ENCODE data around the gene AMIGO3. TPM values are rescaled to one million over a fixed set of nuclear protein-coding genes. Genes with fewer than 3 reads are reported as not detected.

AMIGO3 gene
- total and polyA plus RNA-seq, 2 donors (not counting 1 experiment from before 2014, with no cell fraction given) = 11.1 TPM; not detected in 1

GRCh38 chr3:49725906-49726681, 6.6 kb upstream of the AMIGO3 start:
- ChIA-PET POLR2A (interaction anchor here (0.9 kb wide), 1 partner anchor 77 kb away, joined by 3 read pairs; the partner anchor contains the start of gene INKA1), CTCF (interaction anchor here (1.0 to 1.1 kb wide), 2 partner anchors 23 to 79 kb away, joined by 3 to 4 read pairs; no protein-coding TSS in a partner anchor)
- Histone ChIP-seq H3K4me2 (replicated peaks; ENCODE audit: low read depth, low read length, poor library complexity, severe bottlenecking) (no peak overlapping the region), H3K27me3 (replicated peaks in 1 of 4; ENCODE audit: control extremely low read depth in 1 of 4, control insufficient read depth in 3 of 4, insufficient read depth in 4 of 4, low read length in 3 of 4) (no peaks in the 10 kb centered on the region), H4K20me1 (ENCODE audit: control insufficient read depth, insufficient read depth, low read length, poor library complexity, severe bottlenecking) (no peaks in the 10 kb centered on the region), H3K9me3 (ENCODE audit: control extremely low read depth in 1 of 3, control insufficient read depth in 2 of 3, insufficient read depth in 1 of 3, low read length in 2 of 3) (no peaks in the 10 kb centered on the region), H2AFZ (ENCODE audit: insufficient read depth, low read depth, low read length, poor library complexity, severe bottlenecking) (no peak overlapping the region), H3K27ac (ENCODE audit: low read length in 2 of 2) (peak overlapping the region; percentile 100), H3K36me3 (replicated peaks in 1 of 2; ENCODE audit: control extremely low read depth in 1 of 2, control insufficient read depth in 1 of 2, extremely low read depth in 1 of 2, insufficient read depth in 2 of 2, low read length in 1 of 2) (peaks cover 0 to 44% of the 10 kb centered on the region in 2 experiments), H3K4me3 (ENCODE audit: control extremely low read depth in 1 of 5, extremely low read depth in 1 of 5, insufficient read depth in 1 of 5, low read depth in 2 of 5, low read length in 4 of 5) (no peak overlapping the region), H3K4me1 (ENCODE audit: control insufficient read depth in 2 of 2, insufficient read depth in 2 of 2, low read length in 2 of 2) (peaks cover 25 to 51% of the 10 kb centered on the region in 2 donors), H3K9ac (ENCODE audit: low read length) (no peak overlapping the region), H3K79me2 (ENCODE audit: control insufficient read depth, insufficient read depth, low read length) (no peaks in the 10 kb centered on the region)
- H3K27ac Mint-ChIP-seq = peak overlapping the region; percentile 97
- H3K27me3 Mint-ChIP-seq = no peaks in the 10 kb centered on the region
- DNase-seq = peak; percentile 29
- 95% methylated on average over 10 of the region's 11 CpGs for WGBS (ENCODE audit: insufficient coverage)
- H3K4me3 Mint-ChIP-seq = peak overlapping the region; percentile 21
- no peaks in the 10 kb centered on the region for H3K9me3 Mint-ChIP-seq (ENCODE audit: insufficient read depth)
- intact Hi-C loops (cut with micrococcal nuclease) = no loop called here
- peaks cover 44% of the 10 kb centered on the region for H3K4me1 Mint-ChIP-seq
- TF ChIP-seq, protein P1, sequence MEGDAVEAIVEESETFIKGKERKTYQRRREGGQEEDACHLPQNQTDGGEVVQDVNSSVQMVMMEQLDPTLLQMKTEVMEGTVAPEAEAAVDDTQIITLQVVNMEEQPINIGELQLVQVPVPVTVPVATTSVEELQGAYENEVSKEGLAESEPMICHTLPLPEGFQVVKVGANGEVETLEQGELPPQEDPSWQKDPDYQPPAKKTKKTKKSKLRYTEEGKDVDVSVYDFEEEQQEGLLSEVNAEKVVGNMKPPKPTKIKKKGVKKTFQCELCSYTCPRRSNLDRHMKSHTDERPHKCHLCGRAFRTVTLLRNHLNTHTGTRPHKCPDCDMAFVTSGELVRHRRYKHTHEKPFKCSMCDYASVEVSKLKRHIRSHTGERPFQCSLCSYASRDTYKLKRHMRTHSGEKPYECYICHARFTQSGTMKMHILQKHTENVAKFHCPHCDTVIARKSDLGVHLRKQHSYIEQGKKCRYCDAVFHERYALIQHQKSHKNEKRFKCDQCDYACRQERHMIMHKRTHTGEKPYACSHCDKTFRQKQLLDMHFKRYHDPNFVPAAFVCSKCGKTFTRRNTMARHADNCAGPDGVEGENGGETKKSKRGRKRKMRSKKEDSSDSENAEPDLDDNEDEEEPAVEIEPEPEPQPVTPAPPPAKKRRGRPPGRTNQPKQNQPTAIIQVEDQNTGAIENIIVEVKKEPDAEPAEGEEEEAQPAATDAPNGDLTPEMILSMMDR (IDR thresholded peaks at IDR 0.05) = no peak
- TF ChIP-seq EZH2 (IDR thresholded peaks at IDR 0.05; ENCODE audit: borderline replicate concordance, insufficient read depth, low read depth, low read length, poor library complexity, severe bottlenecking) = no peak
- ATAC-seq (ENCODE audit: low read depth) = no peak

DNA sequence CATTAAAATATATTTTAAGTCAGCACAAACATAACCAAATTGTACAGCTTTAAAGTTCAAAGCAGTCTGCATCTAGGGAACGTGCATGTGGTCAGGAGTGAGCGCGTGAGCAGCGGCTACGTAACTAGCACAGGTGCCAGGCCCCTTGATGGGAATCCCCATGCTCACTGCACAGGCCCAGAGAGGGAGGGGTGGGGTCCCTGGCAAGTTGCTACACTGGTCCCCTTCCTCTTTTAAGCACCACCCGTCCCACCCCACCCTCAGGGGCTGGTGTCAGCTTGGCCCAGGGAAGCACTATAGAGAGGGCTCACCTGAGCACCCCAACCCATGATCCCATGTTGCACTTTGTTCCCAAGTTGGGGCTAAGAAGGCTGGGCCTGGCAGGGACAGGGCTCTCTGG, 5.1 kb upstream of the AMIGO3 start:
- Histone ChIP-seq H3K27ac (ENCODE audit: low read length in 2 of 2) (peak overlapping the region; percentile 100), H3K9ac (ENCODE audit: low read length) (peak overlapping the region; percentile 98), H3K4me2 (replicated peaks; ENCODE audit: low read depth, low read length, poor library complexity, severe bottlenecking) (peak overlapping the region; percentile 97), H3K4me1 (ENCODE audit: control insufficient read depth in 2 of 2, insufficient read depth in 2 of 2, low read length in 2 of 2) (peaks cover 25 to 55% of the 10 kb centered on the region in 2 donors), H4K20me1 (ENCODE audit: control insufficient read depth, insufficient read depth, low read length, poor library complexity, severe bottlenecking) (no peaks in the 10 kb centered on the region), H3K9me3 (ENCODE audit: control extremely low read depth in 1 of 3, control insufficient read depth in 2 of 3, insufficient read depth in 1 of 3, low read length in 2 of 3) (no peaks in the 10 kb centered on the region), H3K4me3 (ENCODE audit: control extremely low read depth in 1 of 5, extremely low read depth in 1 of 5, insufficient read depth in 1 of 5, low read depth in 2 of 5, low read length in 4 of 5) (peak overlapping the region; percentile 34 to 99 (median 78)), H3K27me3 (replicated peaks in 1 of 4; ENCODE audit: control extremely low read depth in 1 of 4, control insufficient read depth in 3 of 4, insufficient read depth in 4 of 4, low read length in 3 of 4) (no peaks in the 10 kb centered on the region), H2AFZ (ENCODE audit: insufficient read depth, low read depth, low read length, poor library complexity, severe bottlenecking) (peak overlapping the region; percentile 57), H3K36me3 (replicated peaks in 1 of 2; ENCODE audit: control extremely low read depth in 1 of 2, control insufficient read depth in 1 of 2, extremely low read depth in 1 of 2, insufficient read depth in 2 of 2, low read length in 1 of 2) (peaks cover 0 to 43% of the 10 kb centered on the region in 2 experiments), H3K79me2 (ENCODE audit: control insufficient read depth, insufficient read depth, low read length) (no peaks in the 10 kb centered on the region)
- H3K4me1 Mint-ChIP-seq = peaks cover 52% of the 10 kb centered on the region
- ATAC-seq (ENCODE audit: low read depth) (peak; percentile 15), DNase-seq (peak; percentile 91)
- CTCF ChIA-PET = interaction anchor here (0.9 to 1.1 kb wide), 2 partner anchors 115 to 185 kb away, joined by 4 to 5 read pairs; no protein-coding TSS in a partner anchor
- no peaks in the 10 kb centered on the region for H3K27me3 Mint-ChIP-seq
- intact Hi-C loops (cut with micrococcal nuclease) = loop anchor here (1.0 kb wide), 5 partner anchors 50 to 132 kb away; partner anchors contain the start of genes APEH, IP6K1 and TRAIP
- WGBS (ENCODE audit: insufficient coverage) = 5% methylated on average over 5 of the region's 6 CpGs
- POLR2A ChIA-PET = interaction anchor here (0.6 to 2.1 kb wide), 4 partner anchors 9 to 357 kb away, joined by 5 to 7 read pairs (median 6); partner anchors contain the start of gene INKA1
- peak overlapping the region; percentile 96 for H3K4me3 Mint-ChIP-seq
- peak overlapping the region; percentile 97 for H3K27ac Mint-ChIP-seq
- TF ChIP-seq EZH2 (IDR thresholded peaks at IDR 0.05; ENCODE audit: borderline replicate concordance, insufficient read depth, low read depth, low read length, poor library complexity, severe bottlenecking) = no peak
- TF ChIP-seq, protein P1 (IDR thresholded peaks at IDR 0.05) = no peak
- no peaks in the 10 kb centered on the region for H3K9me3 Mint-ChIP-seq (ENCODE audit: insufficient read depth)

All from B cell (primary cell).